Activated naive CD8-positive, alpha-beta T cell treated with anti-CD3 and anti-CD28 coated beads, Interleukin-2, amount 50 U/mL, for 16 hours (primary cell): ENCODE results near the gene CRHR1.

Experiments used
- DNase-seq: peaks from one replicate; pipeline ENCODE4 v3.0.0-alpha.2; 2020; ENCODE audit warnings: low read depth, low spot score

The CRHR1 gene

GRCh38 chr17:45821147-45821546 lies 37.0 kb downstream of the CRHR1 start:
- no peak for DNase-seq

- no peak for DNase-seq
Measured at GRCh38 chr17:45823598-45823997, 39.5 kb downstream of the CRHR1 start.

- DNase-seq: no peak
Measured at GRCh38 chr17:45824475-45824874, 40.4 kb downstream of the CRHR1 start.

GRCh38 chr17:45824901-45825492 lies 40.9 kb downstream of the CRHR1 start:
- no peak for DNase-seq

GRCh38 chr17:45825792-45826191 lies 41.7 kb downstream of the CRHR1 start:
- DNase-seq: no peak

- no peak for DNase-seq
Measured at GRCh38 chr17:45826919-45827588, 42.9 kb downstream of the CRHR1 start.

- DNase-seq: no peak
Measured at GRCh38 chr17:45828171-45828570, 44.1 kb downstream of the CRHR1 start.

GRCh38 chr17:45828582-45829133 lies 44.5 kb downstream of the CRHR1 start:
- DNase-seq: no peak

GRCh38 chr17:45833920-45834319 lies 49.8 kb downstream of the CRHR1 start:
- DNase-seq: no peak

GRCh38 chr17:45834471-45835396 lies 50.6 kb downstream of the CRHR1 start:
- no peak for DNase-seq

- no peak for DNase-seq
Measured at GRCh38 chr17:45835481-45835880, 51.4 kb downstream of the CRHR1 start.

- DNase-seq: no peak
Measured at GRCh38 chr17:45836047-45837044, 52.2 kb downstream of the CRHR1 start.

GRCh38 chr17:45837187-45837586 lies 53.1 kb downstream of the CRHR1 start:
- DNase-seq: no peak

- DNase-seq: no peak
Measured at GRCh38 chr17:45837603-45838002, 53.5 kb downstream of the CRHR1 start.

GRCh38 chr17:45838751-45839295 lies 54.7 kb downstream of the CRHR1 start:
- DNase-seq: no peak

GRCh38 chr17:45839442-45839841 lies 55.3 kb downstream of the CRHR1 start:
- DNase-seq: no peak

GRCh38 chr17:45841186-45841585 lies 57.1 kb downstream of the CRHR1 start:
- DNase-seq: no peak

GRCh38 chr17:45841883-45842525 lies 57.9 kb downstream of the CRHR1 start:
- no peak for DNase-seq

- no peak for DNase-seq
Measured at GRCh38 chr17:45843722-45844121, 59.6 kb downstream of the CRHR1 start.

GRCh38 chr17:45844695-45845375 lies 60.7 kb downstream of the CRHR1 start, which contains the start of gene SPPL2C:
Gene SPPL2C (plus strand): TSS chr17:45844881. CDS start chr17:45844907, 26 bp downstream.
- no peak for DNase-seq
